ENCODE data around the gene FGF18. TPM values are rescaled to one million over a fixed set of nuclear protein-coding genes. Genes with fewer than 3 reads are reported as not detected.

FGF18 gene
- polyA plus RNA-seq, 1 donor from 2014 or later, result 1.2 TPM

DNA sequence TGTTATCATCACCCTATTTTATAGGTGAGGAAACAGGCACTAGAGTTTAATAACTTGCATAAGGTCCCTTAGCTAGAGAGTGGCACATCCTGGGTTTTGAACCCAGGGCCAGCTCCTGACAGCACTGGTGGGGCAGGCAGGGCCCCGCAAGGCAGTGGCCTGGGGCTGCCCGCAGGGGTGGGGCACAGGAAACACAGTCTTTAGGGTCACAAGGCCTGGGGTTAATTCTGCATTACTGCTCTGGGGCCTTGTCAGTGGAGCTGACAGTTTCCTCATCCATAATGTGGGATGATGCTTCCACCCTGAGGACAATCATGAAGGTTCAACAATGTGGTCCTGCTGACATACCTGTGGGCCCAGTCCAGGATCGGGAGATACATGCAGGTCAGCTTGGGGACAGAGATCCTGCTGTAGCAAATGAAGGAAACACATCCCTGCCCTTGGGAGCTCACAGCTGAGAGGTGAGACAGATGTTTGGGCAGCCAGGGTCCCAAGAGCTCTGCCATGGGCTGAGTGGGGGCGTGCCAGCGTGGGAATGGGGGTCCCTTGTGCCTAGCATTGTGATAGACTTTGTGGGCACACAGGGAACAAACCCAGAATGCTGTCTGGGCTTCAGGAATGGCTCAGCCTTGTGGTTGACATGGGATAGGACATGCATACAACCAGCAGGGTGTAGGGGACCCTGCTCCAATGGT is 14.7 kb downstream of the FGF18 start:
- Histone ChIP-seq H2AFZ (ENCODE audit: low read depth, low read length) (no peak overlapping the region), H3K27me3 (ENCODE audit: insufficient read depth, low read depth, low read length) (no peaks in the 10 kb centered on the region), H4K20me1 (ENCODE audit: insufficient read depth) (no peaks in the 10 kb centered on the region), H3F3A (ENCODE audit: insufficient read depth, low read length, poor library complexity, severe bottlenecking) (no peaks in the 10 kb centered on the region), H3K9me2 (ENCODE audit: insufficient read depth, low read length) (no peaks in the 10 kb centered on the region), H3K79me2 (replicated peaks; ENCODE audit: insufficient read depth, low read length) (no peaks in the 10 kb centered on the region), H3K36me3 (ENCODE audit: insufficient read depth, low read length) (no peaks in the 10 kb centered on the region), H3K9ac (ENCODE audit: low read length) (no peak overlapping the region), H3K27ac (ENCODE audit: low read length) (no peak overlapping the region), H3K9me3 (ENCODE audit: low read length) (no peaks in the 10 kb centered on the region), H3K4me3 (ENCODE audit: low read length) (no peak overlapping the region), H3K4me2 (ENCODE audit: low read length) (no peak overlapping the region)
- TF ChIP-seq EP300 (conservative IDR thresholded peaks at IDR 0.05; ENCODE audit: poor library complexity, severe bottlenecking) (no peak), POLR2AphosphoS5 (IDR thresholded peaks at IDR 0.05) (no peak), SMC3 (conservative IDR thresholded peaks at IDR 0.05; ENCODE audit: poor library complexity) (no peak), TAF1 (IDR thresholded peaks at IDR 0.05; ENCODE audit: low read depth) (no peak), RAD21 (conservative IDR thresholded peaks at IDR 0.05) (no peak), MXI1 (conservative IDR thresholded peaks at IDR 0.05; ENCODE audit: poor library complexity, severe bottlenecking) (no peak), EZH2 (IDR thresholded peaks at IDR 0.05; ENCODE audit: borderline replicate concordance, insufficient read depth, low read length, poor library complexity, severe bottlenecking) (no peak)
- TF ChIP-seq, protein P1, sequence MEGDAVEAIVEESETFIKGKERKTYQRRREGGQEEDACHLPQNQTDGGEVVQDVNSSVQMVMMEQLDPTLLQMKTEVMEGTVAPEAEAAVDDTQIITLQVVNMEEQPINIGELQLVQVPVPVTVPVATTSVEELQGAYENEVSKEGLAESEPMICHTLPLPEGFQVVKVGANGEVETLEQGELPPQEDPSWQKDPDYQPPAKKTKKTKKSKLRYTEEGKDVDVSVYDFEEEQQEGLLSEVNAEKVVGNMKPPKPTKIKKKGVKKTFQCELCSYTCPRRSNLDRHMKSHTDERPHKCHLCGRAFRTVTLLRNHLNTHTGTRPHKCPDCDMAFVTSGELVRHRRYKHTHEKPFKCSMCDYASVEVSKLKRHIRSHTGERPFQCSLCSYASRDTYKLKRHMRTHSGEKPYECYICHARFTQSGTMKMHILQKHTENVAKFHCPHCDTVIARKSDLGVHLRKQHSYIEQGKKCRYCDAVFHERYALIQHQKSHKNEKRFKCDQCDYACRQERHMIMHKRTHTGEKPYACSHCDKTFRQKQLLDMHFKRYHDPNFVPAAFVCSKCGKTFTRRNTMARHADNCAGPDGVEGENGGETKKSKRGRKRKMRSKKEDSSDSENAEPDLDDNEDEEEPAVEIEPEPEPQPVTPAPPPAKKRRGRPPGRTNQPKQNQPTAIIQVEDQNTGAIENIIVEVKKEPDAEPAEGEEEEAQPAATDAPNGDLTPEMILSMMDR (IDR thresholded peaks at IDR 0.05; ENCODE audit: poor library complexity, severe bottlenecking), result no peak
- TF ChIP-seq, protein P2, sequence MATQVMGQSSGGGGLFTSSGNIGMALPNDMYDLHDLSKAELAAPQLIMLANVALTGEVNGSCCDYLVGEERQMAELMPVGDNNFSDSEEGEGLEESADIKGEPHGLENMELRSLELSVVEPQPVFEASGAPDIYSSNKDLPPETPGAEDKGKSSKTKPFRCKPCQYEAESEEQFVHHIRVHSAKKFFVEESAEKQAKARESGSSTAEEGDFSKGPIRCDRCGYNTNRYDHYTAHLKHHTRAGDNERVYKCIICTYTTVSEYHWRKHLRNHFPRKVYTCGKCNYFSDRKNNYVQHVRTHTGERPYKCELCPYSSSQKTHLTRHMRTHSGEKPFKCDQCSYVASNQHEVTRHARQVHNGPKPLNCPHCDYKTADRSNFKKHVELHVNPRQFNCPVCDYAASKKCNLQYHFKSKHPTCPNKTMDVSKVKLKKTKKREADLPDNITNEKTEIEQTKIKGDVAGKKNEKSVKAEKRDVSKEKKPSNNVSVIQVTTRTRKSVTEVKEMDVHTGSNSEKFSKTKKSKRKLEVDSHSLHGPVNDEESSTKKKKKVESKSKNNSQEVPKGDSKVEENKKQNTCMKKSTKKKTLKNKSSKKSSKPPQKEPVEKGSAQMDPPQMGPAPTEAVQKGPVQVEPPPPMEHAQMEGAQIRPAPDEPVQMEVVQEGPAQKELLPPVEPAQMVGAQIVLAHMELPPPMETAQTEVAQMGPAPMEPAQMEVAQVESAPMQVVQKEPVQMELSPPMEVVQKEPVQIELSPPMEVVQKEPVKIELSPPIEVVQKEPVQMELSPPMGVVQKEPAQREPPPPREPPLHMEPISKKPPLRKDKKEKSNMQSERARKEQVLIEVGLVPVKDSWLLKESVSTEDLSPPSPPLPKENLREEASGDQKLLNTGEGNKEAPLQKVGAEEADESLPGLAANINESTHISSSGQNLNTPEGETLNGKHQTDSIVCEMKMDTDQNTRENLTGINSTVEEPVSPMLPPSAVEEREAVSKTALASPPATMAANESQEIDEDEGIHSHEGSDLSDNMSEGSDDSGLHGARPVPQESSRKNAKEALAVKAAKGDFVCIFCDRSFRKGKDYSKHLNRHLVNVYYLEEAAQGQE (IDR thresholded peaks at IDR 0.05; ENCODE audit: borderline replicate concordance), result no peak

DNA sequence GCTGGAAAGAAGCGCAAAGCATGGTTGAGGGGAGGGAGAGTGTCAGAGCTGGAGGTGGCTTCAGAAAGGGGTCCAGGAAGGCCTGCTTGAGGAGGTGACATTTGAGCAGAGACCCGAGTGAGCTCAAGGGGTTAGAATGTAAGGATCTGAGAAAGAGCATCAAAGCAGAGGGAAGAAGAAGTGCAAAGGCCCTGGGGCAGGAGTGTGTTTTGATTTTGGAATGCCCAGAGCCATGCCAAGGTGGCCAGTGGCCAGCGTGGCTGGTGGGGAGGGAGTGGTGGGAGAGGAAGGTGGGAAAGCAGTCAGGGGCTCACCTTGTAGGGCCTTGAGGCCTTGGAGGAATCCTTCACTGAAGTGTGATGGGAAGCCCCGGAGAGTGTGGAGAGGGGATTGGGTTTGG is 15.4 kb downstream of the FGF18 start:
- H3K27ac ChIP-seq (ENCODE audit: low read length), result no peak overlapping the region
- H3K27me3 ChIP-seq (ENCODE audit: insufficient read depth, low read depth, low read length), result no peaks in the 10 kb centered on the region
- no peaks in the 10 kb centered on the region for H3F3A ChIP-seq (ENCODE audit: insufficient read depth, low read length, poor library complexity, severe bottlenecking)
- H2AFZ ChIP-seq (ENCODE audit: low read depth, low read length), result no peak overlapping the region
- H3K4me3 ChIP-seq (ENCODE audit: low read length), result no peak overlapping the region
- no peaks in the 10 kb centered on the region for H4K20me1 ChIP-seq (ENCODE audit: insufficient read depth)
- H3K36me3 ChIP-seq (ENCODE audit: insufficient read depth, low read length), result no peaks in the 10 kb centered on the region
- no peaks in the 10 kb centered on the region for H3K79me2 ChIP-seq (replicated peaks; ENCODE audit: insufficient read depth, low read length)
- no peaks in the 10 kb centered on the region for H3K9me2 ChIP-seq (ENCODE audit: insufficient read depth, low read length)
- no peaks in the 10 kb centered on the region for H3K9me3 ChIP-seq (ENCODE audit: low read length)
- TF ChIP-seq, protein P1 (IDR thresholded peaks at IDR 0.05; ENCODE audit: poor library complexity, severe bottlenecking), result no peak
- TF ChIP-seq MXI1 (conservative IDR thresholded peaks at IDR 0.05; ENCODE audit: poor library complexity, severe bottlenecking) (no peak), RAD21 (conservative IDR thresholded peaks at IDR 0.05) (no peak), TAF1 (IDR thresholded peaks at IDR 0.05; ENCODE audit: low read depth) (no peak), SMC3 (conservative IDR thresholded peaks at IDR 0.05; ENCODE audit: poor library complexity) (no peak), EZH2 (IDR thresholded peaks at IDR 0.05; ENCODE audit: borderline replicate concordance, insufficient read depth, low read length, poor library complexity, severe bottlenecking) (no peak), EP300 (conservative IDR thresholded peaks at IDR 0.05; ENCODE audit: poor library complexity, severe bottlenecking) (no peak)
- TF ChIP-seq, protein P2 (IDR thresholded peaks at IDR 0.05; ENCODE audit: borderline replicate concordance), result no peak
- H3K9ac ChIP-seq (ENCODE audit: low read length), result no peak overlapping the region
- H3K4me2 ChIP-seq (ENCODE audit: low read length), result no peak overlapping the region

Measured in neural cell (in vitro differentiated cells).